ENCODE measurements around the gene SLC24A1.

DNA sequence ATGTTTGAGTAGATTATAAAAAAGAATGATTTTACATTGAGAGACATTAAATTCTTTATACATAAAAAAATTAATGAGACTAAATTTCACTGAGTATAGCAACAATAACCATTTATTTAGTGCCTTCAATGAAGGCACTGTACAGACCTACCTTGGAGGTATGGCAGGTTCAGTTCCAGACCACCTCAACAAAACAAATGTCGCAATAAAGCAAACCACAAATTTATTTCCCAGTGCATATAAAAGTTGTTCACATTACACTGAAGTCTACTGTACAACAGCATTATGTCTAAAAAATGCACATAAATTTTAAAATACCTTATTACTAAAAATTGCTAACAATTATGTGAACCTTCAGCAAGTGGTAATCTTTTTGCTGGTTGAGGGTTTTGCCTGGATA, 58.8 kb downstream of the SLC24A1 start:
- TF ChIP-seq, protein P1, sequence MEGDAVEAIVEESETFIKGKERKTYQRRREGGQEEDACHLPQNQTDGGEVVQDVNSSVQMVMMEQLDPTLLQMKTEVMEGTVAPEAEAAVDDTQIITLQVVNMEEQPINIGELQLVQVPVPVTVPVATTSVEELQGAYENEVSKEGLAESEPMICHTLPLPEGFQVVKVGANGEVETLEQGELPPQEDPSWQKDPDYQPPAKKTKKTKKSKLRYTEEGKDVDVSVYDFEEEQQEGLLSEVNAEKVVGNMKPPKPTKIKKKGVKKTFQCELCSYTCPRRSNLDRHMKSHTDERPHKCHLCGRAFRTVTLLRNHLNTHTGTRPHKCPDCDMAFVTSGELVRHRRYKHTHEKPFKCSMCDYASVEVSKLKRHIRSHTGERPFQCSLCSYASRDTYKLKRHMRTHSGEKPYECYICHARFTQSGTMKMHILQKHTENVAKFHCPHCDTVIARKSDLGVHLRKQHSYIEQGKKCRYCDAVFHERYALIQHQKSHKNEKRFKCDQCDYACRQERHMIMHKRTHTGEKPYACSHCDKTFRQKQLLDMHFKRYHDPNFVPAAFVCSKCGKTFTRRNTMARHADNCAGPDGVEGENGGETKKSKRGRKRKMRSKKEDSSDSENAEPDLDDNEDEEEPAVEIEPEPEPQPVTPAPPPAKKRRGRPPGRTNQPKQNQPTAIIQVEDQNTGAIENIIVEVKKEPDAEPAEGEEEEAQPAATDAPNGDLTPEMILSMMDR (IDR thresholded peaks at IDR 0.05) = no peak
- no peak for TF ChIP-seq ZFX (IDR thresholded peaks at IDR 0.05; ENCODE audit: borderline replicate concordance)

All from 22Rv1 (cell line).